ENCODE results near the gene RNF26. TPM values are rescaled to one million over a fixed set of nuclear protein-coding genes. Genes with fewer than 3 reads are reported as not detected.
"Not testable (repeated sequence)": the region's sequence is repeated elsewhere in the genome, so short reads cannot be mapped to it uniquely, and the experiment has no call there.

Gene RNF26
- total RNA-seq, 1 experiment from 2014 or later, result 8.8 TPM

GRCh38 chr11:119382513-119382912 lies 48.2 kb downstream of the RNF26 start:
- H3K36me3 ChIP-seq (ENCODE audit: insufficient read depth, low read length); H3K27ac ChIP-seq (ENCODE audit: low read length); H3K9me3 ChIP-seq (ENCODE audit: low read length); H3K27me3 ChIP-seq (ENCODE audit: low read length); H3K79me2 ChIP-seq (ENCODE audit: low read length); H3K9ac ChIP-seq (ENCODE audit: low read length); H2AFZ ChIP-seq (ENCODE audit: low read length); DNase-seq; H4K20me1 ChIP-seq (ENCODE audit: insufficient read depth, low read depth, low read length); H3K9me2 ChIP-seq (replicated peaks; ENCODE audit: insufficient read depth, low read length): not testable (repeated sequence)
- H3K4me1 ChIP-seq (ENCODE audit: low read length), result peaks cover 46% of the 10 kb centered on the region
- H3K4me3 ChIP-seq (ENCODE audit: low read length), result peak overlapping the region; percentile 59; the same call in 1 of the 2 replicates
- H3K4me2 ChIP-seq (ENCODE audit: low read depth, low read length, poor library complexity, severe bottlenecking), result peak overlapping the region; percentile 79

GRCh38 chr11:119384332-119384731 lies 50.0 kb downstream of the RNF26 start:
- no peak overlapping the region for H3K4me3 ChIP-seq (ENCODE audit: low read length)
- no peaks in the 10 kb centered on the region for H3K27me3 ChIP-seq (ENCODE audit: low read length)
- no peak for DNase-seq
- no peaks in the 10 kb centered on the region for H4K20me1 ChIP-seq (ENCODE audit: insufficient read depth, low read depth, low read length)
- no peaks in the 10 kb centered on the region for H3K9me3 ChIP-seq (ENCODE audit: low read length)
- H3K79me2 ChIP-seq (ENCODE audit: low read length), result no peaks in the 10 kb centered on the region
- no peaks in the 10 kb centered on the region for H3K9me2 ChIP-seq (replicated peaks; ENCODE audit: insufficient read depth, low read length)
- H3K4me1 ChIP-seq (ENCODE audit: low read length), result peaks cover 28% of the 10 kb centered on the region
- H3K4me2 ChIP-seq (ENCODE audit: low read depth, low read length, poor library complexity, severe bottlenecking), result peak overlapping the region; percentile 15
- no peak overlapping the region for H2AFZ ChIP-seq (ENCODE audit: low read length)
- H3K36me3 ChIP-seq (ENCODE audit: insufficient read depth, low read length), result no peaks in the 10 kb centered on the region
- no peak overlapping the region for H3K9ac ChIP-seq (ENCODE audit: low read length)
- no peak overlapping the region for H3K27ac ChIP-seq (ENCODE audit: low read length)

Small RNAs within 50 kb of the gene (small RNA-seq; reads per million reads assigned to genes)
- gene RF01225, result not detected
- 0.16 reads per million for gene RNU6-262P

Other genes starting within 250 kb of the RNF26 start
- 7.5 and 12.7 TPM in 2 replicates for gene HMBS, start 249.6 kb upstream of the RNF26 start, total RNA-seq (2014; rRNA removed; shearing (Covaris generic); ENCODE audit: low replicate concordance)
- 10.0 and 27.3 TPM in 2 replicates for gene DPAGT1, start 232.7 kb upstream of the RNF26 start, total RNA-seq (2014; rRNA removed; shearing (Covaris generic); ENCODE audit: low replicate concordance)
- gene C2CD2L, start 227.2 kb upstream of the RNF26 start, total RNA-seq (2014; rRNA removed; shearing (Covaris generic); ENCODE audit: low replicate concordance), result 10.1 and 11.9 TPM in 2 replicates
- gene HINFP, start 212.9 kb upstream of the RNF26 start, total RNA-seq (2014; rRNA removed; shearing (Covaris generic); ENCODE audit: low replicate concordance), result 16.3 and 22.4 TPM in 2 replicates
- not detected in 2 replicates for gene ABCG4, start 185.5 kb upstream of the RNF26 start, total RNA-seq (2014; rRNA removed; shearing (Covaris generic); ENCODE audit: low replicate concordance)
- 2.7 and 7.5 TPM in 2 replicates for gene NLRX1, start 165.8 kb upstream of the RNF26 start, total RNA-seq (2014; rRNA removed; shearing (Covaris generic); ENCODE audit: low replicate concordance)
- gene NHERF4, start 149.1 kb upstream of the RNF26 start, total RNA-seq (2014; rRNA removed; shearing (Covaris generic); ENCODE audit: low replicate concordance), result not detected in 2 replicates
- 18.0 and 34.0 TPM in 2 replicates for gene CBL, start 128.2 kb upstream of the RNF26 start, total RNA-seq (2014; rRNA removed; shearing (Covaris generic); ENCODE audit: low replicate concordance)
- gene MCAM, start 17.4 kb upstream of the RNF26 start, total RNA-seq (2014; rRNA removed; shearing (Covaris generic); ENCODE audit: low replicate concordance), result 2.0 and 2.1 TPM in 2 replicates
- not detected in 2 replicates for gene C1QTNF5, start 6.4 kb downstream of the RNF26 start, total RNA-seq (2014; rRNA removed; shearing (Covaris generic); ENCODE audit: low replicate concordance)
- not detected in 2 replicates for gene MFRP, start 12.2 kb downstream of the RNF26 start, total RNA-seq (2014; rRNA removed; shearing (Covaris generic); ENCODE audit: low replicate concordance)
- gene USP2, start 47.2 kb downstream of the RNF26 start, total RNA-seq (2014; rRNA removed; shearing (Covaris generic); ENCODE audit: low replicate concordance), result 15.4 and 16.9 TPM in 2 replicates
- not detected in 2 replicates for gene THY1, start 88.6 kb downstream of the RNF26 start, total RNA-seq (2014; rRNA removed; shearing (Covaris generic); ENCODE audit: low replicate concordance)